Measurements from ENCODE around the gene SELENOV.
"Not testable (repeated sequence)": the region's sequence is repeated elsewhere in the genome, so short reads cannot be mapped to it uniquely, and the experiment has no call there.

Gene SELENOV

GRCh38 chr19:39514840-39515550 is at the start of gene SELENOV:
Gene SELENOV, plus strand, starts transcription at chr19:39515139. Its CDS starts 74 bp downstream, at chr19:39515213.
- no peak for DNase-seq (ENCODE audit: low spot score)

GRCh38 chr19:39465956-39466747 is 48.8 kb upstream of the SELENOV start:
- DNase-seq (ENCODE audit: low spot score), result no peak

- DNase-seq (ENCODE audit: low spot score), result no peak
Observed at GRCh38 chr19:39467941-39468340, 47.0 kb upstream of the SELENOV start.

DNA sequence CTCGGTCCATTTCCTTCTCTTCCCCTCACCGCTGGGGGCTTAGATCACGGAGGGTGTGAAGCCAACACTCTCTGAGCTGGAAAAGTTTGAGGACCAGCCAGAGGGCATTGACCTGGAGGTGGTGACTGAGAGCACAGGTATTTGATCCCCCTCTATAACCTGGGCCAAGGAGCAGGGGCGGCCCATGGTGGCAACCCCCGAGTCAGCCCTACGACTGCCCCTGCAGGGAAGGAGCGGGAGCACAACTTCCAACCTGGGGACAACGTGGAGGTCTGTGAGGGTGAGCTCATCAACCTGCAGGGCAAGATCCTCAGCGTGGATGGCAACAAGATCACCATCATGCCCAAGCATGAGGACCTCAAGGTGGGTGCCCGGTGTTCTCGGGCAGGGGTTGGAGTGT is 45.9 kb upstream of the SELENOV start:
- no peak for DNase-seq (ENCODE audit: low spot score)

GRCh38 chr19:39469567-39469966 is 45.4 kb upstream of the SELENOV start:
- DNase-seq (ENCODE audit: low spot score), result no peak

DNA sequence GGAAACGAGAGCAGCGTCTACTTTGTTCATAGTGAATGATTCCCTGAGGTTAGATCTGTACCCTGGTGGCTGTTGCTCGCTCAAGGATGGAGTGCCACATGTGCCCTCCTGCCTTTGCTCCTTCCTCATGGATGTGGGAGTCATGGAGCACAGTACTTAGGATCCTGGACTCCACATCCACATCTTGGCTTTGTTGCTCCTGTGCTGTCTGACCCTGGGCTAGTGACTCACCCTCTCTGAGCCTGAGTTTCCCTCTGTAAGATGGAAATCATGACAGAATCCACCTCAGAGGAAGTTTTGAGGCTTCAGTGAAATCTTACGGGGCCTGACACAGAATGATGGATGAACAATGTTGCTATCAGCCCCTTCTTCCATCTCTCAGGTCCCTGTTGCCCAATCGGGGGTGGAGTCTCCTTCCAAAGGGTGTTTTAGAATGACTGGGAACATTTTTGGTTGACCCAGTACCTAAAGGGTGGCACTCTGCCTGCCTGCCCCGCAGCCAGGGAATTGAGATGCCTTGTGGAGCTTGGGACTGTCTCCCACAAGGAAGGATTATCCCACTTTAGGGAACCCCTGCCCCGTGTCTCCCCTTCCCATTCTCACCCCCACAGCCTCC is 44.1 kb upstream of the SELENOV start:
- DNase-seq (ENCODE audit: low spot score), result no peak

GRCh38 chr19:39471756-39472536 is 43.0 kb upstream of the SELENOV start:
- DNase-seq (ENCODE audit: low spot score), result no peak

DNA sequence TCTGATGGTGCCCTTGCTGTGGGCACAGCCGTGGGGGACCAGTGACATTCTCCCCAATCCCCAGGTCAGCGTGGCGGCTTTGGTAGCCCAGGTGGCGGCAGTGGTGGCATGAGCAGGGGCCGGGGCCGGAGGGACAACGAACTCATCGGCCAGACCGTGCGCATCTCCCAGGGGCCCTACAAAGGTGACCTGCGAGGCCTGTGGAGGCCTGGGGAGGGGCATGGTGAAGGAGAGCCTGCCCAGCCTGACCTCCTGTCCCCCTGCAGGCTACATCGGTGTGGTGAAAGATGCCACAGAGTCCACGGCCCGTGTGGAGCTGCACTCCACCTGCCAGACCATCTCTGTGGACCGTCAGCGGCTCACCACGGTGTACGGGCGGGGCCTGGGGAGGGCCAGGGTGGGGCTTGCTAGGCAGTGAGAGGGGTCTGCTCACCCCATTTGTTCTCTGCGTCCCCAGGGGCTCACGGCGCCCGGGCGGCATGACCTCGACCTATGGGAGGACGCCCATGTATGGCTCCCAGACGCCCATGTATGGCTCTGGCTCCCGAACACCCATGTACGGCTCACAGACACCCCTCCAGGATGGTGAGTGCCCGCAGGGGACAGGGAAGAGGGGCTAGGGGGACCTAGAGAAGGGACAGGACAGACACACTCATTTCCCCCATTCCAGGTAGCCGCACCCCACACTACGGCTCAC is 42.0 kb upstream of the SELENOV start:
- DNase-seq (ENCODE audit: low spot score), result no peak

GRCh38 chr19:39473443-39473960 is 41.4 kb upstream of the SELENOV start:
- no peak for DNase-seq (ENCODE audit: low spot score)

GRCh38 chr19:39474139-39474620 is 40.8 kb upstream of the SELENOV start:
- DNase-seq (ENCODE audit: low spot score), result peak; percentile 59

- DNase-seq (ENCODE audit: low spot score), result no peak
Observed at GRCh38 chr19:39475748-39476147, 39.2 kb upstream of the SELENOV start.

DNA sequence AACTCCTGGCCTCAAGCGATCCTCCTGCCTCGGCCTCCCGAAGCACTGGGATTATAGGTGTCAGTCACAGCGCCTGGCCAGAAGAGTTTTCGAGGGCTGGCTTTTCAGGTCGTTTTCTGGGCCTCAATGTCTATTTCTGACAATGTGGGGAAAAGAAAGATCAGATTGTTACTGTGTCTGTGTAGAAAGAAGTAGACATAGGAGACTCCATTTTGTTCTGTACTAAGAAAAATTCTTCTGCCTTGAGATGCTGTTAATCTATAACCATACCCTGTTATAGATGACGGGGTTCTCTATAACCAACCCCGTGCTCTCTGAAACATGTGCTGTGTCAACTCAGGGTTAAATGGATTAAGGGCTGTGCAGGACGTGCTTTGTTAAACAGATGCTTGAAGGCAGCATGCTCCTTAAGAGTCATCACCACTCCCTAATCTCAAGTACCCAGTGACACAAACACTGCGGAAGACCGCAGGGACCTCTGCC is 35.6 kb upstream of the SELENOV start:
- DNase-seq (ENCODE audit: low spot score), result not testable (repeated sequence)

GRCh38 chr19:39479916-39480315 is 35.0 kb upstream of the SELENOV start:
- DNase-seq (ENCODE audit: low spot score), result no peak

DNA sequence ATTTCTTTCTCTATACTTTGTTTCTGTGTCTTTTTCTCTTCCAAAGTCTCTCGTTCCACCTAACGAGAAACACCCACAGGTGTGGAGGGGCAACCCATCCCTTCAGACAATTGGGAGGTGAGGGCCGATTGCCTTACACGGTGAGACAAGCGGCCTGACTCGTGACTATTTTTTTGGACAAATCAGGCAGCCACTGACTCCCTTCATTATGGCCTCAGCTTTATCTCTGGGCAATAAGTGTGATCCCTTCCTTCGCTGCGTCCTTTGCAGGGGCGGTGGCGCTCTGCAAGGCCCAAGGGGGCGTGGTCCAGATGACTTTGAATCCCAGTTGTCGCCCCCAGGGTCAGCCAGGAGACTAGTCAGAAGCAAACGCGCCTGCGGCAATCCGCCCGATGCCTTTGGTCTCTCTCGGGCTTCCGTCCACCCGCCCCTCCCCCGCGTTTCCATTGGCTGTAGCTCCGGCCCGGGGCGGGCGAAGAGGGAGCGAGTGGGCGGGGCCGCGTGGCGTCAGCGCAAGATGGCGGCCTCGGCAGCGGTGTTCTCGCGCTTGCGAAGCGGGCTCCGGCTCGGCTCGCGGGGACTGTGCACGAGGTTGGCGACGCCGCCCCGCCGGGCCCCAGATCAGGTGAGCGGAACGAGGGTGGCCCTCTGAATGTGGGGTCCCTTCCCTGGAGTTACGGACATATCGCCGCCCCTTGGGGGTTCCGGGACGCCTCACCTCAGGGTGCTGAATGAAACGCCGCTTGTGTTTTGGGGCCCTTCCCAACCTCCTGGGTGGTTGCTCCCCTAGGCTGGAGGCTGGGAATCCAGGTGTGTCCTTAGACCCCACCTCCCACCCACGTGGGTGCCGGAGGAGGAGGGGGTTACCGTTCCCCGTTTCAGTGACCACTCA is 34.4 kb upstream of the SELENOV start, which contains the start of gene TIMM50:
Gene TIMM50 (plus strand): TSS at position 502 of the 892 bp plus-strand sequence. CDS start 16 bp downstream, at position 518.
- DNase-seq (ENCODE audit: low spot score), result peak; percentile 95

- DNase-seq (ENCODE audit: low spot score), result no peak
Observed at GRCh38 chr19:39481229-39481545, 33.8 kb upstream of the SELENOV start.

- no peak for DNase-seq (ENCODE audit: low spot score)
Observed at GRCh38 chr19:39481676-39482075, 33.3 kb upstream of the SELENOV start.

- no peak for DNase-seq (ENCODE audit: low spot score)
Observed at GRCh38 chr19:39483141-39483540, 31.8 kb upstream of the SELENOV start.

- no peak for DNase-seq (ENCODE audit: low spot score)
Observed at GRCh38 chr19:39489756-39490155, 25.2 kb upstream of the SELENOV start.

GRCh38 chr19:39492225-39492624 is 22.7 kb upstream of the SELENOV start:
- no peak for DNase-seq (ENCODE audit: low spot score)

- DNase-seq (ENCODE audit: low spot score), result no peak
Observed at GRCh38 chr19:39492788-39493187, 22.2 kb upstream of the SELENOV start.
